Fibroblast of lung (primary cell): ENCODE data around the gene ZNF541.

Experiments
- EZH2 ChIP-seq: IDR thresholded peaks from 2 replicates; pipeline ENCODE4 v1.5.1; 2012; ENCODE audit warnings: low read length, control low read depth, mild to moderate bottlenecking; ENCODE audit errors: missing control alignments
- TF ChIP-seq, protein P1 (sequence below), 2 donors: IDR thresholded peaks in 1 of 2; conservative IDR thresholded peaks in 1 of 2; 1 replicate in 1 of 2; 2 replicates in 1 of 2; pipeline ENCODE4 v1.5.1; 2011 to 2012; ENCODE audit warnings: low read length in 2 of 2, control low read depth in 1 of 2, inconsistent platforms in 1 of 2, low read depth in 1 of 2, mild to moderate bottlenecking in 1 of 2

DNA sequence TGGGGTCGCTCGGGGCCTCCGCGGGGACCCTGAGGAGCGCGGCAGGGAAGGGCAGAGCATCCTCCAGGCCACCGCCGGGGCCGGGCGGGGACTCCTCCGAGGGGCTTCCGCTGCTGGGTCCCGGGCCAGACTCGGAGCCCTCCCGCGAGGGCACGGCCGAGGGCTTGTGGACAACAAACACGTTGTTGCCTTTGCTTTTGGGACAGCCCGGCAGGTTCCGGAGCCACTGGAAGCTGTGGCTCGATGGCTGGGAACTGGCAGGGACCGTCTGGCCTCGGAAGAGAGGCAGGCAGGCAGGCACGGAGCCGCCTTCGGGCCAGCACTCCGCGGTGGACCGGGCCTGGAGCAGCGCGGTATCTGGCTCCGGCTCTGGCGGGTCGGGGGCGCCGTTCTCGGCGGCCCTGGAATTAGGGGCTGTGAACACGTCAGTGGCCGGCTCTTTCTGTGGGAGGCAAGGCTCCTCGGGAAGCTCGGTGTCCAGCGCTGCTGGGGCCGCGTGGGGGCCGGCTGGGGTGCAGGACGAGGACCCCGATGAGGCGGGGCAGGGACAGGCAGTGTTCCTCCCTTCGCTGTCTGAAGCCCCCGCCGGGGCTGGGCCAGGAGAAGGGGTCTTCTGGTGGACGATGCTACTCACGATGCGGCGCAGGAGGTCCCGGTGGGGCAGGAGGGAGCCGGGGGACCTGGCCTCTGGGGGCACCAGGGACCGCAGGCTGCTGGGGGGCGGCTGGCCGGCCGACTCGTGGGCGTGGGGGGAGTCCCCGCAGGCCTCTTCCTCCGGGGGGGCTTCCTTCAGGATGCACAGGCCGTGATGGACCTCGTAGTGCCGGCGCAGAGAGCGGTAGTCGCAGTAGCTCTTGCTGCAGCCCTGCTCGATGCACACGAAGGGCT is 27.6 kb downstream of the ZNF541 start:
- TF ChIP-seq, protein P1, sequence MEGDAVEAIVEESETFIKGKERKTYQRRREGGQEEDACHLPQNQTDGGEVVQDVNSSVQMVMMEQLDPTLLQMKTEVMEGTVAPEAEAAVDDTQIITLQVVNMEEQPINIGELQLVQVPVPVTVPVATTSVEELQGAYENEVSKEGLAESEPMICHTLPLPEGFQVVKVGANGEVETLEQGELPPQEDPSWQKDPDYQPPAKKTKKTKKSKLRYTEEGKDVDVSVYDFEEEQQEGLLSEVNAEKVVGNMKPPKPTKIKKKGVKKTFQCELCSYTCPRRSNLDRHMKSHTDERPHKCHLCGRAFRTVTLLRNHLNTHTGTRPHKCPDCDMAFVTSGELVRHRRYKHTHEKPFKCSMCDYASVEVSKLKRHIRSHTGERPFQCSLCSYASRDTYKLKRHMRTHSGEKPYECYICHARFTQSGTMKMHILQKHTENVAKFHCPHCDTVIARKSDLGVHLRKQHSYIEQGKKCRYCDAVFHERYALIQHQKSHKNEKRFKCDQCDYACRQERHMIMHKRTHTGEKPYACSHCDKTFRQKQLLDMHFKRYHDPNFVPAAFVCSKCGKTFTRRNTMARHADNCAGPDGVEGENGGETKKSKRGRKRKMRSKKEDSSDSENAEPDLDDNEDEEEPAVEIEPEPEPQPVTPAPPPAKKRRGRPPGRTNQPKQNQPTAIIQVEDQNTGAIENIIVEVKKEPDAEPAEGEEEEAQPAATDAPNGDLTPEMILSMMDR (conservative IDR thresholded peaks at IDR 0.05 in 1 of 2, IDR thresholded peaks at IDR 0.05 in 1 of 2; ENCODE audit: low read depth in 1 of 2, low read length in 2 of 2): no peak
- peak; percentile 32 for TF ChIP-seq EZH2
